ENCODE results near the gene OSBPL8.

GRCh38 chr12:76337583-76337982, 222.0 kb downstream of the OSBPL8 start:
- TF ChIP-seq, protein P1, sequence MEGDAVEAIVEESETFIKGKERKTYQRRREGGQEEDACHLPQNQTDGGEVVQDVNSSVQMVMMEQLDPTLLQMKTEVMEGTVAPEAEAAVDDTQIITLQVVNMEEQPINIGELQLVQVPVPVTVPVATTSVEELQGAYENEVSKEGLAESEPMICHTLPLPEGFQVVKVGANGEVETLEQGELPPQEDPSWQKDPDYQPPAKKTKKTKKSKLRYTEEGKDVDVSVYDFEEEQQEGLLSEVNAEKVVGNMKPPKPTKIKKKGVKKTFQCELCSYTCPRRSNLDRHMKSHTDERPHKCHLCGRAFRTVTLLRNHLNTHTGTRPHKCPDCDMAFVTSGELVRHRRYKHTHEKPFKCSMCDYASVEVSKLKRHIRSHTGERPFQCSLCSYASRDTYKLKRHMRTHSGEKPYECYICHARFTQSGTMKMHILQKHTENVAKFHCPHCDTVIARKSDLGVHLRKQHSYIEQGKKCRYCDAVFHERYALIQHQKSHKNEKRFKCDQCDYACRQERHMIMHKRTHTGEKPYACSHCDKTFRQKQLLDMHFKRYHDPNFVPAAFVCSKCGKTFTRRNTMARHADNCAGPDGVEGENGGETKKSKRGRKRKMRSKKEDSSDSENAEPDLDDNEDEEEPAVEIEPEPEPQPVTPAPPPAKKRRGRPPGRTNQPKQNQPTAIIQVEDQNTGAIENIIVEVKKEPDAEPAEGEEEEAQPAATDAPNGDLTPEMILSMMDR (IDR thresholded peaks at IDR 0.05; ENCODE audit: low read depth, low read length, missing input control): no peak
- no peak for TF ChIP-seq GABPA (IDR thresholded peaks at IDR 0.05 in 1 of 2, conservative IDR thresholded peaks at IDR 0.05 in 1 of 2)
- TF ChIP-seq ZBTB33 (IDR thresholded peaks at IDR 0.05): no peak
- TF ChIP-seq REST (IDR thresholded peaks at IDR 0.05): no peak
- TF ChIP-seq YY1 (IDR thresholded peaks at IDR 0.05): no peak
- TF ChIP-seq TAF1 (conservative IDR thresholded peaks at IDR 0.05): no peak
- no peak for TF ChIP-seq SP1 (IDR thresholded peaks at IDR 0.05)

Measured in liver (tissue), 3 donors.